ENCODE data around the gene TMEM201. TPM values are rescaled to one million over a fixed set of nuclear protein-coding genes. Genes with fewer than 3 reads are reported as not detected.

The TMEM201 gene
- total RNA-seq, 2 experiments from 2014 or later, result 7.5 to 21.9 TPM

GRCh38 chr1:9626201-9626608 lies 37.5 kb downstream of the TMEM201 start:
- no TSS peak for BruUV-seq (replicated peaks)
- ChIA-PET CTCF (ENCODE audit: unreplicated experiment) (interaction anchor here (0.6 to 1.9 kb wide), 4 partner anchors 29 to 240 kb away, joined by 3 to 7 read pairs (median 4); no protein-coding TSS in a partner anchor), POLR2A (interaction anchor here (0.6 to 1.0 kb wide), 5 partner anchors 26 to 162 kb away, joined by 3 to 6 read pairs (median 3); no protein-coding TSS in a partner anchor)
- Histone ChIP-seq H3K36me3 (ENCODE audit: insufficient read depth, low read length) (no peaks in the 10 kb centered on the region), H2AFZ (ENCODE audit: low read length) (peak overlapping the region; percentile 71; the same call in 1 of the 2 replicates), H3K9me3 (ENCODE audit: low read length) (no peaks in the 10 kb centered on the region), H3K9me2 (ENCODE audit: insufficient read depth, low read length) (no peaks in the 10 kb centered on the region), H3K79me2 (ENCODE audit: insufficient read depth, low read depth, low read length) (no peaks in the 10 kb centered on the region), H3K4me2 (ENCODE audit: low read length) (peak overlapping the region; percentile 56), H3K4me3 (ENCODE audit: low read depth, low read length, poor library complexity, severe bottlenecking) (peak overlapping the region; percentile 47), H3K27ac (ENCODE audit: low read depth, low read length, poor library complexity, severe bottlenecking) (no peak overlapping the region), H4K20me1 (ENCODE audit: insufficient read depth, low read length) (no peaks in the 10 kb centered on the region), H3K4me1 (ENCODE audit: insufficient read depth, low read length, poor library complexity, severe bottlenecking) (peaks cover 45% of the 10 kb centered on the region)
- no peak for TF ChIP-seq EZH2phosphoT487 (IDR thresholded peaks at IDR 0.05; ENCODE audit: borderline replicate concordance, low read depth, low read length)
- TF ChIP-seq CTCF (conservative IDR thresholded peaks at IDR 0.05; ENCODE audit: low read length), result no peak
- intact Hi-C loops (cut with micrococcal nuclease; ENCODE audit: unreplicated experiment), result loop anchor here (2.0 to 5.0 kb wide), 3 partner anchors 61 to 159 kb away; no protein-coding TSS in a partner anchor
- peak; percentile 73 for DNase-seq (ENCODE audit: low spot score)

- ChIA-PET POLR2A (interaction anchor here (0.5 to 2.8 kb wide), 10 partner anchors 22 to 334 kb away, joined by 3 to 15 read pairs (median 6); no protein-coding TSS in a partner anchor), CTCF (ENCODE audit: unreplicated experiment) (interaction anchor here (1.1 kb wide), 1 partner anchor 104 kb away, joined by 3 read pairs; no protein-coding TSS in a partner anchor)
- Histone ChIP-seq H3K4me1 (ENCODE audit: insufficient read depth, low read length, poor library complexity, severe bottlenecking) (peaks cover 45% of the 10 kb centered on the region), H3K9me2 (ENCODE audit: insufficient read depth, low read length) (no peaks in the 10 kb centered on the region), H3K79me2 (ENCODE audit: insufficient read depth, low read depth, low read length) (no peaks in the 10 kb centered on the region), H3K4me3 (ENCODE audit: low read depth, low read length, poor library complexity, severe bottlenecking) (peak overlapping the region; percentile 17), H3K36me3 (ENCODE audit: insufficient read depth, low read length) (no peaks in the 10 kb centered on the region), H3K4me2 (ENCODE audit: low read length) (peak overlapping the region; percentile 63; the same call in 1 of the 2 replicates), H3K9me3 (ENCODE audit: low read length) (no peaks in the 10 kb centered on the region), H2AFZ (ENCODE audit: low read length) (no peak overlapping the region), H3K27ac (ENCODE audit: low read depth, low read length, poor library complexity, severe bottlenecking) (no peak overlapping the region), H4K20me1 (ENCODE audit: insufficient read depth, low read length) (no peaks in the 10 kb centered on the region)
- intact Hi-C loops (cut with micrococcal nuclease; ENCODE audit: unreplicated experiment), result loop anchor here (5.0 kb wide), 1 partner anchor 74 kb away; no protein-coding TSS in a partner anchor
- BruUV-seq (replicated peaks), result TSS peak; percentile 57
- peak; percentile 48 for DNase-seq (ENCODE audit: low spot score)
- TF ChIP-seq CTCF (conservative IDR thresholded peaks at IDR 0.05; ENCODE audit: low read length) (no peak), EZH2phosphoT487 (IDR thresholded peaks at IDR 0.05; ENCODE audit: borderline replicate concordance, low read depth, low read length) (no peak)
These were observed 40.1 kb downstream of the TMEM201 start for GRCh38 chr1:9628541-9629444.

All from OCI-LY7 (cell line).